HepG2 (cell line): ENCODE data around the gene INO80. TPM values are rescaled to one million over a fixed set of nuclear protein-coding genes. Genes with fewer than 3 reads are reported as not detected.

Source experiments
- ATAC-seq: fragments of 200-7000 bp; cut with Tn5 transposase; 3 replicates; pipeline ENCODE4 v1.9.1; 2020; ENCODE audit warnings: mild to moderate bottlenecking, moderate library complexity
- BruUV-seq: library from RNA; stranded (reverse); fragments of 400-500 nt; replicated peaks from 2 replicates; lab custom pipeline; 2021; lab: Mats Ljungman, UMichigan
- CTCF ChIA-PET: fragments of 300-600 bp; formaldehyde crosslinking; extraction: SDS; loops from one replicate; lab custom pipeline; 2021; ENCODE audit warnings: low total read pairs, inconsistent platforms, low intra/inter-chr PET ratio; lab: Yijun Ruan, JAX
- POLR2A ChIA-PET: fragments of 350-600 bp; sonication (Branson Sonifier 250); formaldehyde crosslinking; loops from one replicate; lab custom pipeline; 2020; ENCODE audit warnings: antibody characterized with exemption, inconsistent platforms; lab: Yijun Ruan, JAX
- DNase-seq: peaks from one replicate; pipeline ENCODE4 v3.0.0-alpha.2; 2015; ENCODE audit warnings: low spot score
- FAIRE-seq: peaks from 3 replicates; lab custom pipeline; 2011; peaks lifted over from hg19 to GRCh38; lab: Jason Lieb, UNC
- H2AFZ ChIP-seq: one replicate; pipeline ENCODE4 v1.6.1; 2011; ENCODE audit warnings: low read length, inconsistent platforms
- H3K27ac ChIP-seq: fragments of 300-600 bp; 3 replicates; pipeline ENCODE4 v1.8.0; 2011; ENCODE audit warnings: mixed run types, mild to moderate bottlenecking, mixed read lengths, low read length, inconsistent platforms; ENCODE audit not compliant: insufficient read depth; ENCODE audit errors: extremely low read length
- H3K27me3 ChIP-seq, 2 experiments: fragments of 200-600 bp in 1 of 2; 2 replicates in 1 of 2; 3 replicates in 1 of 2; pipeline versions ENCODE4 v1.6.0 to v1.8.0; 2011; ENCODE audit warnings: low read length in 2 of 2, mild to moderate bottlenecking in 2 of 2, moderate library complexity in 2 of 2, inconsistent platforms in 1 of 2; ENCODE audit not compliant: insufficient read depth in 2 of 2, control insufficient read depth in 1 of 2
- H3K36me3 ChIP-seq, 2 experiments: fragments of 200-600 bp in 1 of 2; replicated peaks in 1 of 2; 2 replicates in 1 of 2; 3 replicates in 1 of 2; pipeline versions ENCODE4 v1.5.1 to v1.8.0; 2011; ENCODE audit warnings: low read length in 2 of 2, inconsistent platforms in 1 of 2; ENCODE audit not compliant: insufficient read depth in 2 of 2, control insufficient read depth in 1 of 2
- H3K4me1 ChIP-seq: 2 replicates; pipeline ENCODE4 v1.5.1; 2012; ENCODE audit warnings: low read length, inconsistent platforms; ENCODE audit not compliant: insufficient read depth
- H3K4me2 ChIP-seq: 2 replicates; pipeline ENCODE4 v1.6.0; 2011; ENCODE audit warnings: low read depth, low read length, inconsistent platforms
- H3K4me3 ChIP-seq, 3 experiments: fragments of 200-600 bp in 1 of 3; sonication (generic), shearing (Covaris generic) in 1 of 3; replicated peaks in 1 of 3; 2 replicates each; pipeline ENCODE4 v1.5.1; 2011 to 2016; ENCODE audit warnings: low read length in 3 of 3, inconsistent platforms in 2 of 3, low read depth in 2 of 3, mild to moderate bottlenecking in 2 of 3, control low read depth in 1 of 3, mixed read lengths in 1 of 3; ENCODE audit not compliant: insufficient read depth in 1 of 3
- H3K79me2 ChIP-seq: one replicate; pipeline ENCODE4 v1.6.1; 2011; ENCODE audit warnings: low read length, inconsistent platforms; ENCODE audit not compliant: insufficient read depth
- H3K9ac ChIP-seq: 2 replicates; pipeline ENCODE4 v1.6.0; 2011; ENCODE audit warnings: mild to moderate bottlenecking, low read depth, low read length, inconsistent platforms; ENCODE audit not compliant: insufficient read depth
- H3K9me3 ChIP-seq: 2 replicates; pipeline ENCODE4 v1.5.1; 2012; ENCODE audit warnings: mild to moderate bottlenecking, low read length
- H4K20me1 ChIP-seq: 2 replicates; pipeline ENCODE4 v1.6.0; 2011; ENCODE audit warnings: inconsistent platforms, mild to moderate bottlenecking, low read length, moderate library complexity; ENCODE audit not compliant: insufficient read depth
- AGO2 ChIP-seq: fragments of 200-400 bp; formaldehyde crosslinking; optimal IDR thresholded peaks from 2 replicates; pipeline ENCODE3; 2017; ENCODE audit warnings: mild to moderate bottlenecking, low read depth, low read length, moderate library complexity
- FOXK1 ChIP-seq: sonication (generic); formaldehyde crosslinking; IDR thresholded peaks from 2 replicates; pipeline ENCODE4 v1.4.0; 2020; ENCODE audit warnings: low read depth, missing genetic modification reagents, borderline replicate concordance
- ISX ChIP-seq: sonication (generic); formaldehyde crosslinking; conservative IDR thresholded peaks from 2 replicates; pipeline ENCODE4 v1.5.0; 2020; ENCODE audit warnings: missing genetic modification reagents
- KDM3A ChIP-seq: IDR thresholded peaks from 2 replicates; pipeline ENCODE4 v1.6.1; 2018; ENCODE audit warnings: low read depth, missing compliant biosample characterization
- POLR2G ChIP-seq: fragments of 200-400 bp; formaldehyde crosslinking; IDR thresholded peaks from 2 replicates; pipeline ENCODE4 v1.6.1; 2018; ENCODE audit warnings: mild to moderate bottlenecking, low read depth, low read length, moderate library complexity
- SP4 ChIP-seq: sonication (generic); formaldehyde crosslinking; IDR thresholded peaks from 2 replicates; pipeline ENCODE4 v1.8.1; 2023; ENCODE audit warnings: mild to moderate bottlenecking, missing genetic modification reagents
- TSC22D2 ChIP-seq: sonication (generic); formaldehyde crosslinking; IDR thresholded peaks from 2 replicates; pipeline ENCODE4 v1.5.1; 2020; ENCODE audit warnings: missing genetic modification reagents, mild to moderate bottlenecking, borderline replicate concordance
- ZFP90 ChIP-seq: sonication (generic); formaldehyde crosslinking; IDR thresholded peaks from 2 replicates; pipeline ENCODE4 v1.8.0; 2022; ENCODE audit warnings: missing genetic modification reagents, mild to moderate bottlenecking, inconsistent platforms, borderline replicate concordance
- ZNF160 ChIP-seq: sonication (generic); formaldehyde crosslinking; IDR thresholded peaks from 2 replicates; pipeline ENCODE4 v1.8.0; 2022; ENCODE audit warnings: mild to moderate bottlenecking, inconsistent platforms, missing genetic modification reagents
- ZNF296 ChIP-seq: sonication (generic); formaldehyde crosslinking; conservative IDR thresholded peaks from 2 replicates; pipeline ENCODE4 v1.5.0; 2020; ENCODE audit warnings: mild to moderate bottlenecking, missing genetic modification reagents
- ZNF33A ChIP-seq: sonication (generic); formaldehyde crosslinking; IDR thresholded peaks from 2 replicates; pipeline ENCODE4 v1.5.1; 2020; ENCODE audit warnings: missing genetic modification reagents, mild to moderate bottlenecking, moderate library complexity, borderline replicate concordance
- ZNF605 ChIP-seq: sonication (generic); formaldehyde crosslinking; IDR thresholded peaks from 2 replicates; pipeline ENCODE4 v1.8.0; 2022; ENCODE audit warnings: mild to moderate bottlenecking, missing genetic modification reagents
- WGBS: methylation state at CpG from one replicate; pipeline ENCODE4 v1.1.6; 2017; ENCODE audit warnings: low lambda C conversion rate; 5-methylcytosine and 5-hydroxymethylcytosine counted together
- in situ Hi-C: cut with HindIII; loops from 2 replicates; pipeline ENCODE4 v1.10.0; 2017; ENCODE audit warnings: low pct_unique_long_range_greater_than_20kb; ENCODE audit not compliant: extremely low pct_ligation_motif_present
- intact Hi-C: fragments of 100-400 bp; cut with micrococcal nuclease; formaldehyde crosslinking; loops from one replicate; pipeline ENCODE4 v1.10.0; 2022; ENCODE audit not compliant: unreplicated experiment
- polyA plus RNA-seq, 8 experiments: library from polyadenylated mRNA; depleted of rRNA in 3 of 8; stranded (reverse) in 7 of 8; unstranded in 1 of 8; fragments of >200 nt; fragmentation: Illumina TruSeq in 4 of 8; extraction: Trizol in 4 of 8; gene quantifications; 2 replicates each; pipeline versions ENCODE4 v1.2.1 to v1.2.3, GENCODE V29; 2011 to 2016; ENCODE audit warnings: low read depth in 4 of 8, missing spikeins in 1 of 8, mixed read lengths in 1 of 8; ENCODE audit not compliant: insufficient read depth in 1 of 8
- total RNA-seq, 5 experiments: library from RNA; depleted of rRNA; stranded (reverse); fragments of >200 nt; fragmentation: Illumina TruSeq; extraction: Trizol; gene quantifications; 2 replicates each; pipeline ENCODE4 v1.2.3, GENCODE V29; 2016; ENCODE audit warnings: low read depth in 1 of 5
- TF ChIP-seq, protein P1 (sequence below): sonication (generic); formaldehyde crosslinking; IDR thresholded peaks from 2 replicates; pipeline ENCODE4 v1.5.1; 2020; ENCODE audit warnings: missing genetic modification reagents, mild to moderate bottlenecking, borderline replicate concordance
- TF ChIP-seq, protein P2 (sequence below): sonication (generic); formaldehyde crosslinking; IDR thresholded peaks from 2 replicates; pipeline ENCODE4 v1.4.0; 2020; ENCODE audit warnings: missing genetic modification reagents
- TF ChIP-seq, protein P3 (sequence below): sonication (generic); formaldehyde crosslinking; IDR thresholded peaks from 2 replicates; pipeline ENCODE4 v1.4.0; 2020; ENCODE audit warnings: missing genetic modification reagents, mild to moderate bottlenecking, borderline replicate concordance

The INO80 gene
- total and polyA plus RNA-seq, 2 of the 13 experiments (the other 11 are each of a cell fraction or from before 2014, with no cell fraction given): 3.6 to 14.8 TPM

DNA sequence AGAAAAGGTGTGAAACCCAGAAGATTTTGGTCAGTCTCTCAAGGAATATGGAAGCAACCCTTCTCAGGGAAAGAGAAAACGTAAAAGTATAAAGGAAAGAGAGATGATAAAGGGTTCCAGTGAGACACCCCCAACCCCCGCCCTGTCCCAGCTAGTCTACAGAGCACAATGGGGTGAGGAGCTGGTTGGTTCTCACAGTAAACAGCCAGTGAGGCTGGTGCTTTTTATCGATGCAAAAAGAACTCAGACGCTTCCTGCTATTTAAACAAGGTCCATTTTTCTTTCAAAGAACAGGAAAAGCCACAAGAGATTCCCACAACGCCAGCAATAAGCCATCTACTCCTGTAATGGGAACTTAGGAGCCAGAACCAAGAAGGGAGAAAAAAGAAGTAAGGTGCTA lies 96.9 kb downstream of the INO80 start (continued):
- TF ChIP-seq, protein P1, sequence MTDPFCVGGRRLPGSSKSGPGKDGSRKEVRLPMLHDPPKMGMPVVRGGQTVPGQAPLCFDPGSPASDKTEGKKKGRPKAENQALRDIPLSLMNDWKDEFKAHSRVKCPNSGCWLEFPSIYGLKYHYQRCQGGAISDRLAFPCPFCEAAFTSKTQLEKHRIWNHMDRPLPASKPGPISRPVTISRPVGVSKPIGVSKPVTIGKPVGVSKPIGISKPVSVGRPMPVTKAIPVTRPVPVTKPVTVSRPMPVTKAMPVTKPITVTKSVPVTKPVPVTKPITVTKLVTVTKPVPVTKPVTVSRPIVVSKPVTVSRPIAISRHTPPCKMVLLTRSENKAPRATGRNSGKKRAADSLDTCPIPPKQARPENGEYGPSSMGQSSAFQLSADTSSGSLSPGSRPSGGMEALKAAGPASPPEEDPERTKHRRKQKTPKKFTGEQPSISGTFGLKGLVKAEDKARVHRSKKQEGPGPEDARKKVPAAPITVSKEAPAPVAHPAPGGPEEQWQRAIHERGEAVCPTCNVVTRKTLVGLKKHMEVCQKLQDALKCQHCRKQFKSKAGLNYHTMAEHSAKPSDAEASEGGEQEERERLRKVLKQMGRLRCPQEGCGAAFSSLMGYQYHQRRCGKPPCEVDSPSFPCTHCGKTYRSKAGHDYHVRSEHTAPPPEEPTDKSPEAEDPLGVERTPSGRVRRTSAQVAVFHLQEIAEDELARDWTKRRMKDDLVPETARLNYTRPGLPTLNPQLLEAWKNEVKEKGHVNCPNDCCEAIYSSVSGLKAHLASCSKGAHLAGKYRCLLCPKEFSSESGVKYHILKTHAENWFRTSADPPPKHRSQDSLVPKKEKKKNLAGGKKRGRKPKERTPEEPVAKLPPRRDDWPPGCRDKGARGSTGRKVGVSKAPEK (CRISPR knock-in tag): no peak
- TF ChIP-seq KDM3A (CRISPR knock-in tag) (no peak), ZNF160 (CRISPR knock-in tag) (no peak)

DNA sequence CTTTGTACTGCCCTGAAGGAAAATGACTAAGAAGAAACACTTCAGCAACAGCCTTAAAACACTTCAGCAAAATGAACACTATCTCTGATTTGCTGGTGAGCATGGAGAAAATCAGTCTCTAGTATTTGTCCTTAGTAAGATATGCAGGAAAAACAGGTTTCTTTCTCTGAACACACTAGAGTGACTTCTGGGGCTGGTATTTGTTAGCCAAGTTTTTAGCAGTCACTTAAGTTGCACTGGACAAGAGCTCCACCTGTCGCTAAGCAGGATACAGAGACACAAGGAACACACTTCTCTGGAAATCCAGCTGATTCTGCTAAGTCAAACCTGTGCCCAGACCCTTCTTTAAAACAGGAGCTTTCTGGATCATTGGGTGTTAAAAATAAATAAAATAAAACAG lies 97.5 kb downstream of the INO80 start:
- Histone ChIP-seq H2AFZ (no peak overlapping the region), H3K4me1 (peaks cover 34% of the 10 kb centered on the region), H3K27me3 (no peaks in the 10 kb centered on the region), H3K9ac (no peak overlapping the region), H3K79me2 (no peaks in the 10 kb centered on the region), H3K9me3 (no peaks in the 10 kb centered on the region), H3K4me2 (no peak overlapping the region), H3K27ac (no peak overlapping the region), H4K20me1 (no peaks in the 10 kb centered on the region), H3K36me3 (peaks cover 18 to 55% of the 10 kb centered on the region in 2 experiments), H3K4me3 (no peak overlapping the region)
- POLR2A ChIA-PET: no interaction called here
- TF ChIP-seq SP4 (CRISPR knock-in tag) (no peak), ISX (no peak), AGO2 (no peak), ZNF33A (CRISPR knock-in tag) (no peak), TSC22D2 (CRISPR knock-in tag) (no peak), POLR2G (no peak), ZNF605 (CRISPR knock-in tag) (no peak), ZNF296 (no peak), ZFP90 (no peak), FOXK1 (CRISPR knock-in tag) (no peak)
- TF ChIP-seq, protein P2, sequence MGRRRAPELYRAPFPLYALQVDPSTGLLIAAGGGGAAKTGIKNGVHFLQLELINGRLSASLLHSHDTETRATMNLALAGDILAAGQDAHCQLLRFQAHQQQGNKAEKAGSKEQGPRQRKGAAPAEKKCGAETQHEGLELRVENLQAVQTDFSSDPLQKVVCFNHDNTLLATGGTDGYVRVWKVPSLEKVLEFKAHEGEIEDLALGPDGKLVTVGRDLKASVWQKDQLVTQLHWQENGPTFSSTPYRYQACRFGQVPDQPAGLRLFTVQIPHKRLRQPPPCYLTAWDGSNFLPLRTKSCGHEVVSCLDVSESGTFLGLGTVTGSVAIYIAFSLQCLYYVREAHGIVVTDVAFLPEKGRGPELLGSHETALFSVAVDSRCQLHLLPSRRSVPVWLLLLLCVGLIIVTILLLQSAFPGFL (CRISPR knock-in tag): no peak
- TF ChIP-seq, protein P3, sequence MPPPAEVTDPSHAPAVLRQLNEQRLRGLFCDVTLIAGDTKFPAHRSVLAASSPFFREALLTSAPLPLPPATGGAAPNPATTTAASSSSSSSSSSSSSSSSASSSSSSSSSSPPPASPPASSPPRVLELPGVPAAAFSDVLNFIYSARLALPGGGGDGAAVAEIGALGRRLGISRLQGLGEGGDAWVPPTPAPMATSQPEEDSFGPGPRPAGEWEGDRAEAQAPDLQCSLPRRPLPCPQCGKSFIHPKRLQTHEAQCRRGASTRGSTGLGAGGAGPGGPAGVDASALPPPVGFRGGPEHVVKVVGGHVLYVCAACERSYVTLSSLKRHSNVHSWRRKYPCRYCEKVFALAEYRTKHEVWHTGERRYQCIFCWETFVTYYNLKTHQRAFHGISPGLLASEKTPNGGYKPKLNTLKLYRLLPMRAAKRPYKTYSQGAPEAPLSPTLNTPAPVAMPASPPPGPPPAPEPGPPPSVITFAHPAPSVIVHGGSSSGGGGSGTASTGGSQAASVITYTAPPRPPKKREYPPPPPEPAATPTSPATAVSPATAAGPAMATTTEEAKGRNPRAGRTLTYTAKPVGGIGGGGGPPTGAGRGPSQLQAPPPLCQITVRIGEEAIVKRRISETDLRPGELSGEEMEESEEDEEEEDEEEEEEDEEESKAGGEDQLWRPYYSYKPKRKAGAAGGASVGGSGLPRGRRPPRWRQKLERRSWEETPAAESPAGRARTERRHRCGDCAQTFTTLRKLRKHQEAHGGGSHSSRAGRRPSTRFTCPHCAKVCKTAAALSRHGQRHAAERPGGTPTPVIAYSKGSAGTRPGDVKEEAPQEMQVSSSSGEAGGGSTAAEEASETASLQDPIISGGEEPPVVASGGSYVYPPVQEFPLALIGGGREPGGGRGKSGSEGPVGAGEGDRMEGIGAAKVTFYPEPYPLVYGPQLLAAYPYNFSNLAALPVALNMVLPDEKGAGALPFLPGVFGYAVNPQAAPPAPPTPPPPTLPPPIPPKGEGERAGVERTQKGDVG: no peak
- FAIRE-seq: no peak
- CTCF ChIA-PET: no interaction called here
- in situ Hi-C loops: no loop called here
- ATAC-seq: no peak
- no TSS peak for BruUV-seq
- WGBS: 94% methylated on average over 1 of the region's 1 CpG
- no peak for DNase-seq
- intact Hi-C loops: no loop called here
